NCI-H460 (cell line): ENCODE measurements around the gene KIF26B. TPM values are rescaled to one million over a fixed set of nuclear protein-coding genes. Genes with fewer than 3 reads are reported as not detected.
"Not testable (repeated sequence)": the region's sequence is repeated elsewhere in the genome, so short reads cannot be mapped to it uniquely, and the experiment has no call there.

Experiments used
- DNase-seq: peaks from one replicate; pipeline ENCODE4 v3.0.0-alpha.2; 2016; ENCODE audit warnings: low read depth; ENCODE audit errors: extremely low read depth
- total RNA-seq: library from RNA; depleted of rRNA; stranded (reverse); fragments of >200 nt; shearing (Covaris generic); gene quantifications from 2 replicates; pipeline ENCODE4 v1.2.3, GENCODE V29; 2014

The KIF26B gene
- total RNA-seq, 1 experiment from 2014 or later: 0.07 TPM

GRCh38 chr1:245311887-245312536 is 157.2 kb downstream of the KIF26B start:
- DNase-seq: no peak

- DNase-seq: no peak
Observed at GRCh38 chr1:245313576-245313975, 158.8 kb downstream of the KIF26B start.

GRCh38 chr1:245316784-245317183 is 162.0 kb downstream of the KIF26B start:
- DNase-seq: no peak

GRCh38 chr1:245317217-245317616 is 162.4 kb downstream of the KIF26B start:
- no peak for DNase-seq

- no peak for DNase-seq
Observed at GRCh38 chr1:245319094-245319493, 164.3 kb downstream of the KIF26B start.

- no peak for DNase-seq
Observed at GRCh38 chr1:245322673-245323072, 167.9 kb downstream of the KIF26B start.

- DNase-seq: not testable (repeated sequence)
Observed at GRCh38 chr1:245323765-245324164, 169.0 kb downstream of the KIF26B start.

- DNase-seq: no peak
Observed at GRCh38 chr1:245325922-245326795, 171.4 kb downstream of the KIF26B start.

GRCh38 chr1:245327360-245327759 is 172.6 kb downstream of the KIF26B start:
- no peak for DNase-seq

- DNase-seq: no peak
Observed at GRCh38 chr1:245327842-245328241, 173.1 kb downstream of the KIF26B start.

- no peak for DNase-seq
Observed at GRCh38 chr1:245330951-245331350, 176.2 kb downstream of the KIF26B start.

- DNase-seq: no peak
Observed at GRCh38 chr1:245332085-245332484, 177.3 kb downstream of the KIF26B start.

GRCh38 chr1:245332513-245332912 is 177.7 kb downstream of the KIF26B start:
- DNase-seq: no peak

GRCh38 chr1:245334235-245334634 is 179.4 kb downstream of the KIF26B start:
- DNase-seq: no peak

GRCh38 chr1:245334827-245335490 is 180.2 kb downstream of the KIF26B start:
- DNase-seq: no peak

GRCh38 chr1:245335684-245336083 is 180.9 kb downstream of the KIF26B start:
- not testable (repeated sequence) for DNase-seq

- DNase-seq: no peak
Observed at GRCh38 chr1:245336149-245336983, 181.6 kb downstream of the KIF26B start.

- DNase-seq: not testable (repeated sequence)
Observed at GRCh38 chr1:245336984-245337355, 182.2 kb downstream of the KIF26B start.

- DNase-seq: no peak
Observed at GRCh38 chr1:245337829-245338484, 183.2 kb downstream of the KIF26B start.

GRCh38 chr1:245338485-245338877 is 183.7 kb downstream of the KIF26B start:
- no peak for DNase-seq
